ENCODE data around the gene LZTR1. TPM values are rescaled to one million over a fixed set of nuclear protein-coding genes. Genes with fewer than 3 reads are reported as not detected.
A peak's percentile ranks its signal among the peaks of the same experiment; 100 is the strongest.

The LZTR1 gene
- total RNA-seq, 1 donor from 2014 or later, result 87.0 TPM

DNA sequence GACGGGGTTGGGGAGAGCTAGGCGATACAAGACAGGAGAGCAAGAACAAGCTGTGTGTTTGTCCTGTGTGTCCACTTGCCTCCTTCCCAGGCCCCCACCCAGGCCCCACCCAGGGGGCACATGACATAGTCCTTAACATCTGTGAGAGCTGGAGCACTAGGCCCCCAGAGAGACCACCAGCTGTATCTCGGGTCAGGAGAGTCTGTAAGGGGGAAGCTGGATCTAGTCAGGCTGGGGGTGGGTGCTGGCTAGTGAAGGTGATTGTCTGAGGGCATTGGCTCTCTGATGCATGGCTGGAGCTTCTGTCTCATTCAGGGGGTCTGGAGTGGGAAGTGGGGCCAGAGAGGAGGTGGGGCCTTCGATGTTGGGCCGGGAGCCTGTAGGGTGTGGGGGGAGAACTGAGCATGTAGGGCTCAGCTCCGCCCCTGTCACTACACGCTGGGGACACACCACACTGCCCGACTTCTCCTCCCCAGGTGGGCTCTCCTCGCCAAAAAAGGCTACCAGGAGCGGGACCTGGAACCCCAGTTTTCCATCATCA, 33.4 kb downstream of the LZTR1 start:
- DNase-seq (ENCODE audit: low spot score), result no peak
- H3K27ac Mint-ChIP-seq (ENCODE audit: unreplicated experiment), result peak overlapping the region; percentile 82
- H3K9me3 Mint-ChIP-seq (ENCODE audit: low read depth), result no peaks in the 10 kb centered on the region
- no peaks in the 10 kb centered on the region for H3K27me3 Mint-ChIP-seq (ENCODE audit: low read depth)
- TF ChIP-seq, protein P1, sequence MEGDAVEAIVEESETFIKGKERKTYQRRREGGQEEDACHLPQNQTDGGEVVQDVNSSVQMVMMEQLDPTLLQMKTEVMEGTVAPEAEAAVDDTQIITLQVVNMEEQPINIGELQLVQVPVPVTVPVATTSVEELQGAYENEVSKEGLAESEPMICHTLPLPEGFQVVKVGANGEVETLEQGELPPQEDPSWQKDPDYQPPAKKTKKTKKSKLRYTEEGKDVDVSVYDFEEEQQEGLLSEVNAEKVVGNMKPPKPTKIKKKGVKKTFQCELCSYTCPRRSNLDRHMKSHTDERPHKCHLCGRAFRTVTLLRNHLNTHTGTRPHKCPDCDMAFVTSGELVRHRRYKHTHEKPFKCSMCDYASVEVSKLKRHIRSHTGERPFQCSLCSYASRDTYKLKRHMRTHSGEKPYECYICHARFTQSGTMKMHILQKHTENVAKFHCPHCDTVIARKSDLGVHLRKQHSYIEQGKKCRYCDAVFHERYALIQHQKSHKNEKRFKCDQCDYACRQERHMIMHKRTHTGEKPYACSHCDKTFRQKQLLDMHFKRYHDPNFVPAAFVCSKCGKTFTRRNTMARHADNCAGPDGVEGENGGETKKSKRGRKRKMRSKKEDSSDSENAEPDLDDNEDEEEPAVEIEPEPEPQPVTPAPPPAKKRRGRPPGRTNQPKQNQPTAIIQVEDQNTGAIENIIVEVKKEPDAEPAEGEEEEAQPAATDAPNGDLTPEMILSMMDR (IDR thresholded peaks at IDR 0.05), result no peak
- peaks cover 2% of the 10 kb centered on the region for H3K36me3 Mint-ChIP-seq (ENCODE audit: low read depth)
- peaks cover 29% of the 10 kb centered on the region for H3K4me1 Mint-ChIP-seq (ENCODE audit: low read depth)
- peak overlapping the region; percentile 78 for H3K4me3 Mint-ChIP-seq (ENCODE audit: unreplicated experiment)

DNA sequence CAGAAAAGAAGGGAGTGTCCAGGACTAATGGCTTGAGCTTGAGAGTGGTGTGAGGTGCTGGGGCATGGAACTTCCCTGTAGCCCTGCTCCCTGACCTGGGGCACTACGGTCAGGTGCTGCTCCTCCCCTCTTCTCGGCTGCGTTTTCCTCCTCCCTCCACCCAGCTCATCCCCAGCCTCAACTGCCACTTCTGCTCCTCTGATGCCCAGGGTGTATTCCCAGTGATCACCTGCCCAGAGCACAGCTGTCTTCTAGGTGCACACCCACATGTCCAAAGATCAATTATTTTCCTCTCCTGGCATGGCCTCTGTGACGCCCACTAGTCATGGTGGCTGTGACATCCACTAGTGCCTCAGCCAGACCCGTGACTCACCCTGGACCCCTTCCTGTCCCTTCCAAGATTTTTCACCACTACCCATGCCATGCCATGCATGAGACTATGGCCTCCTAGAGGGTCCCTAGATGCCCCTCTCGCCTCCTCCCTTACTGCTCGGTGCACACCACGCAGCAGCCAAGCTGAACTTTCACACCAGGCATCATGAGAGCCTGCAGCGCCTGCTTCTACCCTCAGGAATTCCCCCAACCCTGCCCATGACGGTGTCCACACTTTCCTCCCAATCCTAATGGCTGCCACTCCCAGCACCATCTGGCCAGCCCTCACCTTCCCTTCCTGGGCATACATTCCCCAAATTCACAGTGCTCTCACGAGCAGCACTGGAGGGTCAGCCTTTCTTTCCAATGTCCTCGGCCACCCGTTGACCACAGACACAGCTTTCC, 34.7 kb downstream of the LZTR1 start:
- Mint-ChIP-seq H3K36me3 (ENCODE audit: low read depth) (peaks cover 2% of the 10 kb centered on the region), H3K9me3 (ENCODE audit: low read depth) (no peaks in the 10 kb centered on the region), H3K27me3 (ENCODE audit: low read depth) (no peaks in the 10 kb centered on the region), H3K4me1 (ENCODE audit: low read depth) (peaks cover 29% of the 10 kb centered on the region), H3K27ac (ENCODE audit: unreplicated experiment) (no peak overlapping the region), H3K4me3 (ENCODE audit: unreplicated experiment) (no peak overlapping the region)
- TF ChIP-seq, protein P1 (IDR thresholded peaks at IDR 0.05), result no peak
- DNase-seq (ENCODE audit: low spot score), result no peak

DNA sequence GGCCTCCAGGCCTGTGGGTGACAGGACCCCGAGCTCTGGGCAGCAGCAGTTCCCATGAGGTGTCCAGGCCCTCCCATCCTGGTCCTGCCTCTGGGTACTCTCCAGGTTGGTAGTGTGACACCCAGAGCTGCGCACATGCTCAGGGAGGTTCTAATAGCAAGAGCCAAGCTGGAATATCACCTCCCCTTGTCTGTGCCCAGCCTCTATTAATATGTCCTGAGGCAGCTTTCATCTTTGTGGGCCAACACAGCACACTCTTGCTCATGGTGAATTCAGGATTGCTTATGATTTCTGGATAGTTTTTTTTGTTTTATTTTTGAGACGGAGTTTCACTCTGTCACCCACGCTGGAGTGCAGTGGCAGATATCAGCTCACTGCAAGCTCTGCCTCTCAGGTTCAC, 36.2 kb downstream of the LZTR1 start:
- H3K27me3 Mint-ChIP-seq (ENCODE audit: low read depth), result no peaks in the 10 kb centered on the region
- peaks cover 2% of the 10 kb centered on the region for H3K36me3 Mint-ChIP-seq (ENCODE audit: low read depth)
- TF ChIP-seq, protein P1 (IDR thresholded peaks at IDR 0.05), result no peak
- peaks cover 29% of the 10 kb centered on the region for H3K4me1 Mint-ChIP-seq (ENCODE audit: low read depth)
- no peak overlapping the region for H3K27ac Mint-ChIP-seq (ENCODE audit: unreplicated experiment)
- H3K9me3 Mint-ChIP-seq (ENCODE audit: low read depth), result no peaks in the 10 kb centered on the region
- H3K4me3 Mint-ChIP-seq (ENCODE audit: unreplicated experiment), result no peak overlapping the region
- no peak for DNase-seq (ENCODE audit: low spot score)

DNA sequence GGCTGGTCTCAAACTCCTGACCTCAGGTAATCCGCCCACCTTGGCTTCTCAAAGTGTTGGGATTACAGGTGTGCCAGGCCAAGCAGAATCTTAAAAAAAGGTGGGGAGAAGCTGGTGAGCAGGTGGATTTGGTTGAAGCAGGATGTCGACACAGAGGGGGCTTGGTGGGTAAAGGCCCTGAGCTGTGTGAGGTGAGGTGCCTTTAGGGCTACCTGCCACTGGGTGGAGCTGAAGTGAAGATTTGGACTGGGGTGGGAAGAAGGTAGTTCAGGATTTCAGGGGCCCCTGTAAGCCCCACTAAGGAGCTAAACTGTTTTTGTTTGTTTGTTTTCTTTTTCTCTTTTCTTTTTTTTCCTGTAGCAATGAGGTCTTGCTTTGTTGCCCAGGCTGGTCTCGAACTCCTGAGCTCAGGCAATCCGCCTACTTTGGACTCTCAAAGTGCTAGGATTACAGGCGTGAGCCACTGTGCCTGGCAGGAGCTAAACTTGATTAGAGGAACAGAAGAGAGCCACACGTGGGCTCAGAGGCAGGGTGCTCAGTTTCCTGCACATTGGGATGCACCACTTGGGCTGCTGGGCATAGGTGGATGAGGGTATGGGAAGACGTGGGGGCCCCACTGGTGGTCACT, 38.8 kb downstream of the LZTR1 start:
- DNase-seq (ENCODE audit: low spot score), result no peak
- peaks cover 2% of the 10 kb centered on the region for H3K36me3 Mint-ChIP-seq (ENCODE audit: low read depth)
- H3K9me3 Mint-ChIP-seq (ENCODE audit: low read depth), result no peaks in the 10 kb centered on the region
- no peak overlapping the region for H3K27ac Mint-ChIP-seq (ENCODE audit: unreplicated experiment)
- no peaks in the 10 kb centered on the region for H3K27me3 Mint-ChIP-seq (ENCODE audit: low read depth)
- TF ChIP-seq, protein P1 (IDR thresholded peaks at IDR 0.05), result peak; percentile 71
- no peak overlapping the region for H3K4me3 Mint-ChIP-seq (ENCODE audit: unreplicated experiment)
- peaks cover 6% of the 10 kb centered on the region for H3K4me1 Mint-ChIP-seq (ENCODE audit: low read depth)

DNA sequence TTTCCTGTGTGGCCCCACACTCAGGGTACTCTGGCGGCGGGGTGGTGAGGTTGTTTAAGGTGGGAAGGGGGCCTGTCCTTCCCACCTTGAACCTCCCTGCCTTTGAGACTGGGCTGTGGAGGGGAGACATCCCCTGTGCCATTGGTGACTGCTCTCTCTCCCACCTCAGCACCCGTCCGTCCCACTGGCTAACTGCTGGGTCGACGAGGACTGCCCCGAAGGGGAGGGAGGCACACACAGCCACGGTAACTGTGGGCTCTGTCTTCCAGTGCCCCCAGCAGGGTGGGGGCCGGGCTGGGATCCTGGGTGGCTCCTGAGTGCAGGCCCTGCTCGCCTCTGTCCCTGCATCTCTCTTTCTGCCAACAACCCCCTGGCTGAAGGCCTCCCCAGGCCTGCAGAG, 40.4 kb downstream of the LZTR1 start:
- peaks cover 8% of the 10 kb centered on the region for H3K4me1 Mint-ChIP-seq (ENCODE audit: low read depth)
- TF ChIP-seq, protein P1 (IDR thresholded peaks at IDR 0.05), result no peak
- no peak overlapping the region for H3K27ac Mint-ChIP-seq (ENCODE audit: unreplicated experiment)
- no peak for DNase-seq (ENCODE audit: low spot score)
- no peaks in the 10 kb centered on the region for H3K9me3 Mint-ChIP-seq (ENCODE audit: low read depth)
- no peak overlapping the region for H3K4me3 Mint-ChIP-seq (ENCODE audit: unreplicated experiment)
- no peaks in the 10 kb centered on the region for H3K36me3 Mint-ChIP-seq (ENCODE audit: low read depth)
- no peaks in the 10 kb centered on the region for H3K27me3 Mint-ChIP-seq (ENCODE audit: low read depth)
